PC-9 (cell line): ENCODE measurements around the gene CD81. TPM values are rescaled to one million over a fixed set of nuclear protein-coding genes. Genes with fewer than 3 reads are reported as not detected.

Experiments used
- BruUV-seq: library from RNA; stranded (reverse); fragments of 400-500 nt; replicated peaks from 2 replicates; lab custom pipeline; 2021; lab: Mats Ljungman, UMichigan
- CTCF ChIA-PET: fragments of 300-600 bp; sonication (Branson Sonifier 250); formaldehyde crosslinking; loops from one replicate; lab custom pipeline; 2022; ENCODE audit warnings: antibody characterized with exemption; lab: Charles Lee
- POLR2A ChIA-PET: fragments of 300-600 bp; sonication (Branson Sonifier 250); formaldehyde crosslinking; loops from one replicate; lab custom pipeline; 2022; ENCODE audit warnings: antibody characterized with exemption; ENCODE audit not compliant: unreplicated experiment; lab: Charles Lee
- DNase-seq, 2 experiments: peaks; one replicate each; pipeline versions ENCODE4 v3.0.0 to v3.0.0-alpha.2; 2015 to 2022; ENCODE audit warnings: mixed read lengths in 1 of 2
- H2AFZ ChIP-seq: fragments of 200-600 bp; sonication (generic); 2 replicates; pipeline ENCODE4 v1.8.1; 2017; ENCODE audit warnings: antibody characterized with exemption
- H3F3A ChIP-seq: fragments of 200-600 bp; sonication (generic); 2 replicates; pipeline ENCODE4 v1.8.1; 2017; ENCODE audit warnings: antibody characterized with exemption, mild to moderate bottlenecking, low read depth; ENCODE audit not compliant: insufficient read depth
- H3K27ac ChIP-seq: fragments of 200-600 bp; sonication (generic); 2 replicates; pipeline ENCODE4 v1.6.1; 2016; ENCODE audit warnings: mixed run types
- H3K27me3 ChIP-seq: fragments of 200-600 bp; sonication (generic); 2 replicates; pipeline ENCODE4 v1.6.1; 2016; ENCODE audit warnings: low read depth, mixed run types; ENCODE audit not compliant: insufficient read depth
- H3K36me3 ChIP-seq: fragments of 200-600 bp; sonication (generic); 2 replicates; pipeline ENCODE4 v1.6.1; 2016; ENCODE audit warnings: low read depth, mixed run types
- H3K4me1 ChIP-seq: fragments of 200-600 bp; sonication (generic); replicated peaks from 2 replicates; pipeline ENCODE4 v1.6.1; 2016; ENCODE audit warnings: mixed run types; ENCODE audit not compliant: insufficient read depth
- H3K4me2 ChIP-seq: fragments of 200-600 bp; sonication (generic); 2 replicates; pipeline ENCODE4 v1.6.1; 2017; ENCODE audit warnings: mixed run types
- H3K4me3 ChIP-seq: fragments of 200-600 bp; sonication (generic); 2 replicates; pipeline ENCODE4 v1.6.1; 2016; ENCODE audit warnings: mixed run types
- H3K79me2 ChIP-seq: fragments of 200-600 bp; sonication (generic); 2 replicates; pipeline ENCODE4 v1.6.1; 2017; ENCODE audit warnings: low read depth, mixed run types
- H3K9me2 ChIP-seq: fragments of 200-600 bp; sonication (generic); 2 replicates; pipeline ENCODE4 v1.8.1; 2017; ENCODE audit warnings: mild to moderate bottlenecking; ENCODE audit not compliant: insufficient read depth
- H3K9me3 ChIP-seq: fragments of 200-600 bp; sonication (generic); 2 replicates; pipeline ENCODE4 v1.8.1; 2016; ENCODE audit warnings: low read depth; ENCODE audit not compliant: insufficient read depth
- H4K20me1 ChIP-seq: fragments of 200-600 bp; sonication (generic); 2 replicates; pipeline ENCODE4 v1.8.1; 2017; ENCODE audit not compliant: insufficient read depth
- CTCF ChIP-seq: fragments of 200-600 bp; sonication (generic); conservative IDR thresholded peaks from 2 replicates; pipeline ENCODE4 v1.6.1; 2017; ENCODE audit warnings: mixed run types, antibody characterized with exemption, mild to moderate bottlenecking, moderate library complexity
- EZH2 ChIP-seq: fragments of 200-600 bp; sonication (generic); IDR thresholded peaks from 2 replicates; pipeline ENCODE4 v1.8.0; 2017; ENCODE audit warnings: antibody characterized with exemption, low read depth
- intact Hi-C: fragments of 100-400 bp; cut with micrococcal nuclease; formaldehyde crosslinking; loops from one replicate; pipeline ENCODE4 v1.10.0; 2022; ENCODE audit not compliant: unreplicated experiment
- total RNA-seq: library from RNA; stranded (reverse); gene quantifications from 2 replicates; pipeline ENCODE4 v1.2.3, GENCODE V29; 2021

Gene CD81
- total RNA-seq, 1 experiment from 2014 or later = 180 TPM

GRCh38 chr11:2434506-2435255 is 57.6 kb downstream of the CD81 start:
- Histone ChIP-seq H3K36me3 (no peaks in the 10 kb centered on the region), H3K9me3 (no peaks in the 10 kb centered on the region), H3K4me2 (no peak overlapping the region), H3F3A (no peaks in the 10 kb centered on the region), H3K79me2 (no peaks in the 10 kb centered on the region), H3K4me3 (no peak overlapping the region), H3K4me1 (no peaks in the 10 kb centered on the region), H3K27ac (no peak overlapping the region), H3K9me2 (no peaks in the 10 kb centered on the region), H2AFZ (no peak overlapping the region), H3K27me3 (peaks cover 24% of the 10 kb centered on the region), H4K20me1 (no peaks in the 10 kb centered on the region)
- POLR2A ChIA-PET = no interaction called here
- CTCF ChIA-PET = no interaction called here
- TF ChIP-seq EZH2 (no peak), CTCF (no peak)
- BruUV-seq = no TSS peak
- DNase-seq = no peak
- intact Hi-C loops = no loop called here

GRCh38 chr11:2435288-2436012 is 58.3 kb downstream of the CD81 start:
- Histone ChIP-seq H3K4me1 (no peaks in the 10 kb centered on the region), H3K27ac (no peak overlapping the region), H3K79me2 (no peaks in the 10 kb centered on the region), H3K9me3 (no peaks in the 10 kb centered on the region), H3K4me2 (no peak overlapping the region), H4K20me1 (no peaks in the 10 kb centered on the region), H3K9me2 (no peaks in the 10 kb centered on the region), H3F3A (no peaks in the 10 kb centered on the region), H3K27me3 (peaks cover 24% of the 10 kb centered on the region), H3K36me3 (no peaks in the 10 kb centered on the region), H2AFZ (no peak overlapping the region), H3K4me3 (no peak overlapping the region)
- no TSS peak for BruUV-seq
- no peak for DNase-seq
- CTCF ChIA-PET = no interaction called here
- POLR2A ChIA-PET = no interaction called here
- intact Hi-C loops = no loop called here
- TF ChIP-seq CTCF = no peak
- no peak for TF ChIP-seq EZH2

GRCh38 chr11:2436013-2436520 is 59.0 kb downstream of the CD81 start:
- no peak for TF ChIP-seq EZH2
- no peaks in the 10 kb centered on the region for H3K36me3 ChIP-seq
- no peaks in the 10 kb centered on the region for H3K9me2 ChIP-seq
- H3K4me3 ChIP-seq = no peak overlapping the region
- no peaks in the 10 kb centered on the region for H3K4me1 ChIP-seq
- H3K79me2 ChIP-seq = no peaks in the 10 kb centered on the region
- H2AFZ ChIP-seq = no peak overlapping the region
- H3F3A ChIP-seq = no peaks in the 10 kb centered on the region
- H3K9me3 ChIP-seq = no peaks in the 10 kb centered on the region
- ChIA-PET POLR2A (no interaction called here), CTCF (no interaction called here)
- no peak for DNase-seq
- no TSS peak for BruUV-seq
- no peak overlapping the region for H3K4me2 ChIP-seq
- no peak overlapping the region for H3K27ac ChIP-seq
- intact Hi-C loops = no loop called here
- H4K20me1 ChIP-seq = no peaks in the 10 kb centered on the region
- H3K27me3 ChIP-seq = peaks cover 24% of the 10 kb centered on the region
